Testis (tissue), 2 donors: ENCODE data around the gene ZNF624.
A peak's percentile ranks its signal among the peaks of the same experiment; 100 is the strongest.

ENCODE experiments used
- CTCF ChIP-seq, 3 experiments: fragments of 450-650 bp in 2 of 3; fragments of 200-600 bp in 1 of 3; sonication (generic) in 1 of 3; IDR thresholded peaks; one replicate each; pipeline ENCODE4 v1.5.1; 2016 to 2019; ENCODE audit warnings: antibody characterized with exemption in 3 of 3, mild to moderate bottlenecking in 2 of 3, moderate library complexity in 1 of 3
- POLR2A ChIP-seq: fragments of 450-650 bp; IDR thresholded peaks from one replicate; pipeline ENCODE4 v1.6.1; 2017; ENCODE audit warnings: antibody characterized with exemption, mild to moderate bottlenecking, moderate library complexity

GRCh38 chr17:16589097-16589969, 64.3 kb downstream of the ZNF624 start:
- peak; percentile 89 to 98 (median 94) for TF ChIP-seq CTCF (IDR thresholded peaks at IDR 0.05)
- no peak for TF ChIP-seq POLR2A
